NCI-H82 treated with DMSO at 0.1 percent for 48 hours (cell line): ENCODE measurements around the gene SHROOM1.

Experiments
- DNase-seq: peaks from one replicate; lab custom pipeline; 2025; ENCODE audit not compliant: unreplicated experiment; lab: John Stamatoyannopoulos, UW

SHROOM1 gene

GRCh38 chr5:132825033-132825833 lies 5.2 kb downstream of the SHROOM1 start:
- DNase-seq: no peak

- no peak for DNase-seq
These were observed 6.0 kb downstream of the SHROOM1 start for GRCh38 chr5:132824426-132824825.

- no peak for DNase-seq
These were observed 6.9 kb downstream of the SHROOM1 start for GRCh38 chr5:132823481-132824050.

GRCh38 chr5:132822650-132823480 lies 7.6 kb downstream of the SHROOM1 start:
- DNase-seq: no peak

- DNase-seq: no peak
These were observed 8.7 kb downstream of the SHROOM1 start for GRCh38 chr5:132821791-132822190.

- DNase-seq: no peak
These were observed 9.1 kb downstream of the SHROOM1 start for GRCh38 chr5:132821350-132821749.

- DNase-seq: peak; percentile 56
These were observed 10.2 kb downstream of the SHROOM1 start for GRCh38 chr5:132820162-132820754.

- no peak for DNase-seq
These were observed 11.0 kb downstream of the SHROOM1 start for GRCh38 chr5:132819468-132819867.

GRCh38 chr5:132817011-132817410 lies 13.4 kb downstream of the SHROOM1 start:
- DNase-seq: no peak

- no peak for DNase-seq
These were observed 13.9 kb downstream of the SHROOM1 start for GRCh38 chr5:132816554-132816953.

- no peak for DNase-seq
These were observed 14.4 kb downstream of the SHROOM1 start for GRCh38 chr5:132816083-132816482.

GRCh38 chr5:132815454-132815853 lies 15.0 kb downstream of the SHROOM1 start:
- no peak for DNase-seq

GRCh38 chr5:132814503-132815294 lies 15.7 kb downstream of the SHROOM1 start:
- DNase-seq: no peak

- DNase-seq: no peak
These were observed 16.6 kb downstream of the SHROOM1 start for GRCh38 chr5:132813599-132814502.

GRCh38 chr5:132812781-132813598 lies 17.5 kb downstream of the SHROOM1 start, which contains the start of gene SOWAHA:
SOWAHA (plus strand) TSS chr5:132813302; CDS start chr5:132813622, 320 bp downstream.
- no peak for DNase-seq

- DNase-seq: no peak
These were observed 18.2 kb downstream of the SHROOM1 start for GRCh38 chr5:132812123-132812765.

GRCh38 chr5:132810605-132811004 lies 19.8 kb downstream of the SHROOM1 start:
- DNase-seq: no peak

- DNase-seq: no peak
These were observed 21.6 kb downstream of the SHROOM1 start for GRCh38 chr5:132808866-132809265.
